K562 (cell line): ENCODE measurements around the gene CIAPIN1. TPM values are rescaled to one million over a fixed set of nuclear protein-coding genes. Genes with fewer than 3 reads are reported as not detected.

Source experiments
- ARID4B ChIP-seq: sonication (generic); formaldehyde crosslinking; IDR thresholded peaks from 2 replicates; pipeline ENCODE4 v1.8.0; 2022; ENCODE audit warnings: mild to moderate bottlenecking, missing genetic modification reagents
- ARNT ChIP-seq, 2 experiments: fragments of 450-650 bp; IDR thresholded peaks; 2 replicates each; pipeline ENCODE4 v1.6.1; 2016; ENCODE audit warnings: mild to moderate bottlenecking in 1 of 2
- FOXK1 ChIP-seq: sonication (generic); formaldehyde crosslinking; IDR thresholded peaks from 2 replicates; pipeline ENCODE4 v1.8.0; 2022; ENCODE audit warnings: missing genetic modification reagents, mild to moderate bottlenecking, borderline replicate concordance
- OTX1 ChIP-seq: fragments of 450-650 bp; formaldehyde crosslinking; IDR thresholded peaks from 2 replicates; pipeline ENCODE4 v1.4.0; 2022; ENCODE audit warnings: mild to moderate bottlenecking
- PHF20 ChIP-seq: fragments of 450-650 bp; IDR thresholded peaks from 2 replicates; pipeline ENCODE4 v1.6.1; 2018; ENCODE audit not compliant: partially characterized antibody
- PRDM10 ChIP-seq: fragments of 450-650 bp; IDR thresholded peaks from 2 replicates; pipeline ENCODE4 v1.6.1; 2018; ENCODE audit not compliant: partially characterized antibody
- RBFOX2 ChIP-seq: fragments of 200-400 bp; formaldehyde crosslinking; IDR thresholded peaks from 2 replicates; pipeline ENCODE4 v1.6.1; 2017; ENCODE audit warnings: low read depth, mild to moderate bottlenecking, low read length, moderate library complexity
- RFX7 ChIP-seq: fragments of 250-450 bp; sonication (Bioruptor Pico); IDR thresholded peaks from 2 replicates; pipeline ENCODE4 v1.5.1; 2021; ENCODE audit warnings: mild to moderate bottlenecking
- SMC3 ChIP-seq: conservative IDR thresholded peaks from 2 replicates; pipeline ENCODE4 v1.6.1; 2011; ENCODE audit warnings: low read depth, low read length, improper control_type of control experiment; ENCODE audit not compliant: insufficient read depth
- SNRNP70 ChIP-seq: fragments of 200-400 bp; formaldehyde crosslinking; optimal IDR thresholded peaks from 2 replicates; pipeline ENCODE3; 2017; ENCODE audit warnings: low read depth, low read length
- TAL1 ChIP-seq: fragments of 450-650 bp; IDR thresholded peaks from 2 replicates; pipeline ENCODE4 v1.6.1; 2016; ENCODE audit warnings: mild to moderate bottlenecking
- TCF15 ChIP-seq: fragments of 250-450 bp; sonication (Bioruptor Pico); IDR thresholded peaks from 2 replicates; pipeline ENCODE4 v1.8.0; 2022; ENCODE audit warnings: moderate library complexity, mild to moderate bottlenecking, inconsistent platforms
- TEAD4 ChIP-seq, 2 experiments: sonication (generic) in 1 of 2; formaldehyde crosslinking in 1 of 2; IDR thresholded peaks; 2 replicates each; pipeline versions ENCODE4 v1.6.1 to v1.8.0; 2012 to 2022; ENCODE audit warnings: borderline replicate concordance in 1 of 2, inconsistent platforms in 1 of 2, low read length in 1 of 2, mild to moderate bottlenecking in 1 of 2, missing genetic modification reagents in 1 of 2
- ZNF584 ChIP-seq: fragments of 200-800 bp; sonication (Bioruptor generic); IDR thresholded peaks from 2 replicates; pipeline ENCODE4 v1.6.1; 2016; ENCODE audit warnings: low read depth, mild to moderate bottlenecking, missing genetic modification characterization, missing compliant biosample characterization
- polyA plus RNA-seq, 8 experiments: library from polyadenylated mRNA; depleted of rRNA in 4 of 8; stranded (reverse) in 5 of 8; unstranded in 3 of 8; fragments of >200 nt; fragmentation: Nextera tagmentation in 2 of 8; fragmentation: Illumina TruSeq in 1 of 8; extraction: Ambion mirVana in 2 of 8; extraction: Trizol in 1 of 8; gene quantifications; 2 replicates each; pipeline versions ENCODE4 v1.2.1 to v1.2.3, GENCODE V29; 2011 to 2014; ENCODE audit warnings: inconsistent platforms in 1 of 8, missing spikeins in 1 of 8
- total RNA-seq, 7 experiments: library from RNA; depleted of rRNA in 6 of 7; stranded (reverse); fragments of >200 nt in 6 of 7; fragmentation: Illumina TruSeq in 2 of 7; extraction: Trizol in 2 of 7; gene quantifications; 2 replicates each; pipeline versions ENCODE4 v1.2.1 to v1.2.3, GENCODE V29; 2011 to 2021; ENCODE audit warnings: low replicate concordance in 1 of 7
- TF ChIP-seq, protein P1 (sequence below): sonication (generic); formaldehyde crosslinking; IDR thresholded peaks from 2 replicates; pipeline ENCODE4 v1.8.1; 2023; ENCODE audit warnings: mild to moderate bottlenecking, missing genetic modification reagents

CIAPIN1 gene
- total and polyA plus RNA-seq, 9 of the 15 experiments (the other 6 are each of a cell fraction or from before 2014, with no cell fraction given): 71.8 to 263 (median 95.7) TPM

GRCh38 chr16:57422026-57422944 is 24.9 kb downstream of the CIAPIN1 start (continued):
- TF ChIP-seq SMC3 (peak; percentile 68), TCF15 (CRISPR knock-in tag) (no peak), ARNT (IDR thresholded peaks at IDR 0.05) (0 out of 4 replicates have a peak, but pooled peaks of 1 of the 2 experiments have one; percentile 39), ZNF584 (CRISPR knock-in tag) (no peak), RBFOX2 (no peak), RFX7 (no peak), FOXK1 (CRISPR knock-in tag) (no peak), PRDM10 (no peak), ARID4B (CRISPR knock-in tag) (no peak), TEAD4 (IDR thresholded peaks at IDR 0.05; ENCODE audit: low read length) (no peak), TEAD4 (CRISPR knock-in tag; IDR thresholded peaks at IDR 0.05; ENCODE audit: borderline replicate concordance) (no peak), TAL1 (no peak), OTX1 (CRISPR knock-in tag) (no peak), PHF20 (peak; percentile 29), SNRNP70 (no peak)
- TF ChIP-seq, protein P1, sequence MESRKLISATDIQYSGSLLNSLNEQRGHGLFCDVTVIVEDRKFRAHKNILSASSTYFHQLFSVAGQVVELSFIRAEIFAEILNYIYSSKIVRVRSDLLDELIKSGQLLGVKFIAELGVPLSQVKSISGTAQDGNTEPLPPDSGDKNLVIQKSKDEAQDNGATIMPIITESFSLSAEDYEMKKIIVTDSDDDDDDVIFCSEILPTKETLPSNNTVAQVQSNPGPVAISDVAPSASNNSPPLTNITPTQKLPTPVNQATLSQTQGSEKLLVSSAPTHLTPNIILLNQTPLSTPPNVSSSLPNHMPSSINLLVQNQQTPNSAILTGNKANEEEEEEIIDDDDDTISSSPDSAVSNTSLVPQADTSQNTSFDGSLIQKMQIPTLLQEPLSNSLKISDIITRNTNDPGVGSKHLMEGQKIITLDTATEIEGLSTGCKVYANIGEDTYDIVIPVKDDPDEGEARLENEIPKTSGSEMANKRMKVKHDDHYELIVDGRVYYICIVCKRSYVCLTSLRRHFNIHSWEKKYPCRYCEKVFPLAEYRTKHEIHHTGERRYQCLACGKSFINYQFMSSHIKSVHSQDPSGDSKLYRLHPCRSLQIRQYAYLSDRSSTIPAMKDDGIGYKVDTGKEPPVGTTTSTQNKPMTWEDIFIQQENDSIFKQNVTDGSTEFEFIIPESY (CRISPR knock-in tag): no peak
